Daoy (cell line): ENCODE results near the gene ZNF580. TPM values are rescaled to one million over a fixed set of nuclear protein-coding genes. Genes with fewer than 3 reads are reported as not detected.

Source experiments
- DNase-seq: peaks from one replicate; pipeline ENCODE4 v3.0.0-alpha.2; 2015; ENCODE audit warnings: low read depth
- total RNA-seq: library from RNA; depleted of rRNA; stranded (reverse); fragments of >200 nt; shearing (Covaris generic); gene quantifications from 2 replicates; pipeline ENCODE4 v1.2.3, GENCODE V29; 2014

The ZNF580 gene
- total RNA-seq, 1 experiment from 2014 or later = 1.8 TPM

- no peak for DNase-seq
These were observed 20.2 kb downstream of the ZNF580 start for GRCh38 chr19:55660991-55661390.

- DNase-seq = no peak
These were observed 21.0 kb downstream of the ZNF580 start for GRCh38 chr19:55661826-55662225.

- DNase-seq = no peak
These were observed 23.2 kb downstream of the ZNF580 start for GRCh38 chr19:55663846-55664536.

DNA sequence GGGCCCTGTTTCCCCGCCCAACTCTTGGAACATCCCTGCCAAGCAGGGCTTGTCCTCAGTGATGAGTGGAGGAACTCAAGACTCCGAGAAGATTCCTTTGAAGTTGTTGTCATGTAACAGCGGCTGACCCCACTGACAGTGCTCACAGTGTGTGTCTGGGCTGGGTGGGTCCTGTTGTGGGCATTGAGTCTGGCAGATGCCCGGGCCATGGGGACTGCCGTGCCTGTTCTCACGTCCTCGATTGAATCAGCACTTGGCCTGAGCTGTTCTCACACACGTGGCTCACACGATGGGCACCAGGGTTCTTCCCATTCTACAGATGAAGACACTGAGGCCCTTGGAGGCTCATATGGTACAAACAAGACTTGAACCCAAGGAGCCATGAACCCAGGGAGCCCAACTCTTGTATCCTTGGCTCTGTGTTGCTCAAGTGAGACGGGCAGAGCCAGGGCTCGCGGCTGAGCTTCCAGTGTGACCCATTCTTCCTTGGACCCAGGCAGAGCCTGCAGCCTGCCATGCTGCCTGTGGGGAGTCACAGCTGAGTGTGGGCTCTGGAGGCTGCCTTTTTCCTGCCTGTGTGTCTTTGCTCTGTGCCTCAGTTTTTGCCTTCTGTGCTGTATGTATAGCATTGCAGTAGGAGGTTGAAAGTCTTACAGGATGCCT is 25.7 kb downstream of the ZNF580 start:
- no peak for DNase-seq

- no peak for DNase-seq
These were observed 26.2 kb downstream of the ZNF580 start for GRCh38 chr19:55667006-55667381.

GRCh38 chr19:55667511-55667910 is 26.7 kb downstream of the ZNF580 start:
- DNase-seq = no peak

DNA sequence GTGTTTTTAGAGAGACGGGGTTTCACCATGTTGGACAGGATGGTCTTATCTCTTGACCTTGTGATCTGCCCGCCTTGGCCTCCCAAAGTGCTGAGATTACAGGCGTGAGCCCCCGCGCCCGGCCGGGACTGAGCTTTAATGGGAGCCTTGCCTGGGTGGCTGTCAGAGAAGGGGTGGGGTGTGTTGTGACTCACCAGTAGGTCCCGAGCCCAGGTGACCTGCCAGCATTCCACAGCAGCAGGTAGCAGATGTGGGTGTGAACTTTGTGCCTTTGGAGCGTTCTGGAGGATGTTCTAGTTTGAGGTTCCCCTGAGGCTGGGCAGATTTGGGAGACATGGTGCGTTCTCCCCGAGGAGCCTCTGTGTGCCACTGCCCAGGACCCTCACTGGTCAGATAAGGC is 27.2 kb downstream of the ZNF580 start:
- no peak for DNase-seq

GRCh38 chr19:55668603-55669348 is 28.0 kb downstream of the ZNF580 start:
- DNase-seq = no peak

DNA sequence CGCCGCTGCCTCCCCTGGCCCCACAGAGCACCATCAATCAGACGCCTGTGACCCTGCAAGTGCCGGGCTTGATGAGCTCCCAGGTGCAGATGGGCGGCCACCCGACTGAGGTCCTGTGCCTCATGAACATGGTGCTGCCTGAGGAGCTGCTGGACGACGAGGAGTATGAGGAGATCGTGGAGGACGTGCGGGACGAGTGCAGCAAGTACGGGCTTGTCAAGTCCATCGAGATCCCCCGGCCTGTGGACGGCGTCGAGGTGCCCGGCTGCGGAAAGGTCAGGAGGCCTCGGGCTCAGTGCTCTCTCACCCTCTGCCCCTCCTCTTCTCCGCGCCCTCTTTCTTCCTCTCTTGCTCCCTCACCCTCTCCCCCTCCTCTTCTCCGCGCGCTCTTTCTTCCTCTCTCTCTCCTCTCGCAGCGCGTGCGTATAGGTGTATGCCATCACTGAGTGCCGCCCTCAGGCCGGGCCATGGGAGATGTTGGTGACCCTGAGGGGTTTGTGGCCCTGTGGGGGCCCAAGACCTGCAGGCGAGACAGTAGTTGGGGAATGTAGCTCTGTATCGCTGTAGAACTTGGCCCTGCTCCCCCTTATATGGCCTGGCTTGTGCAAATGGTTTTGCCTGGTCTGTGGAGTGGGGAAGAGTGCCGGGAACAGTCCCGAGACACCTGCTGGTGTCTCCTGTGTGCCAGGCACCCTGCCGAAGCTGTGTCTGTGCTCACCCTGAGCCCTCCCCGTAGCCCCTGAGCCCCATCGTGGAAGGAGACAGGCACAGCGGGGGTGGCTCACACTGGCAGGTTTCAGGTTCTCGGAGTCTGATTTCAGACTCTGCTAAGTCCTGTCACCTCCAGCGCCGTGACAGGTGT is 28.8 kb downstream of the ZNF580 start:
- DNase-seq = no peak

GRCh38 chr19:55670280-55671053 is 29.7 kb downstream of the ZNF580 start:
- peak; percentile 63 for DNase-seq

DNA sequence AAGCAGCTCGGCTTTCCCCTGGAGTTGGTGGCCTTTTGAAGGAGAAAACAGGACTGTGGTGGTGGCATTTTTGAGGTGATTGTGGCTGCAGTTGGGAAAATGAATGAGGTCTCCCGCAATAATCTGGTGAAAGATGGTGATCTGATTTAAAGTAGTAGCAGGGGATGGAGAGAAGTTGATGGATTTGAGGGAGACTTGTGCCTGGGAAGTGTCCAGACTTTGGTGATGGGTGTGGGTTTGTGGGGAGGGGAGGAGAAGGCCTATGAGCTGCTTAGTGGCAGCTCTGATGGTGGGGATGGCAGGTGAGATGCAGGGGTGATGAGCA is 30.2 kb downstream of the ZNF580 start:
- DNase-seq = no peak

- DNase-seq = no peak
These were observed 31.6 kb downstream of the ZNF580 start for GRCh38 chr19:55672418-55672817.

GRCh38 chr19:55673465-55673864 is 32.7 kb downstream of the ZNF580 start:
- no peak for DNase-seq

DNA sequence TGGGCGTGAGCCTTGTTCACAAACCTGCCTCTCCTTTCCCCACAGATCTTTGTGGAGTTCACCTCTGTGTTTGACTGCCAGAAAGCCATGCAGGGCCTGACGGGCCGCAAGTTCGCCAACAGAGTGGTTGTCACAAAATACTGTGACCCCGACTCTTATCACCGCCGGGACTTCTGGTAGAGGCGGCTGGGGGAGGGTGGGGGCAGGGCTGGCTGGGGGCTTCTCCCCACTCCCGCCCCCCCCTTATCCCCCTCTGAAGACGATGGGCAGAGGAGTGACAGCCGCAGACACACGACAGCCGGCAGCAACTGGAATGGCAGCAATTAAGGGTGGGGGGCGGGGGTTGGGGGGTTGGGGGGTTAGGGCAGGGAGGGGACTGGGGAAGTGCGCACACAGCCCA is 33.1 kb downstream of the ZNF580 start:
- no peak for DNase-seq

GRCh38 chr19:55674459-55674840 is 33.6 kb downstream of the ZNF580 start:
- DNase-seq = no peak

DNA sequence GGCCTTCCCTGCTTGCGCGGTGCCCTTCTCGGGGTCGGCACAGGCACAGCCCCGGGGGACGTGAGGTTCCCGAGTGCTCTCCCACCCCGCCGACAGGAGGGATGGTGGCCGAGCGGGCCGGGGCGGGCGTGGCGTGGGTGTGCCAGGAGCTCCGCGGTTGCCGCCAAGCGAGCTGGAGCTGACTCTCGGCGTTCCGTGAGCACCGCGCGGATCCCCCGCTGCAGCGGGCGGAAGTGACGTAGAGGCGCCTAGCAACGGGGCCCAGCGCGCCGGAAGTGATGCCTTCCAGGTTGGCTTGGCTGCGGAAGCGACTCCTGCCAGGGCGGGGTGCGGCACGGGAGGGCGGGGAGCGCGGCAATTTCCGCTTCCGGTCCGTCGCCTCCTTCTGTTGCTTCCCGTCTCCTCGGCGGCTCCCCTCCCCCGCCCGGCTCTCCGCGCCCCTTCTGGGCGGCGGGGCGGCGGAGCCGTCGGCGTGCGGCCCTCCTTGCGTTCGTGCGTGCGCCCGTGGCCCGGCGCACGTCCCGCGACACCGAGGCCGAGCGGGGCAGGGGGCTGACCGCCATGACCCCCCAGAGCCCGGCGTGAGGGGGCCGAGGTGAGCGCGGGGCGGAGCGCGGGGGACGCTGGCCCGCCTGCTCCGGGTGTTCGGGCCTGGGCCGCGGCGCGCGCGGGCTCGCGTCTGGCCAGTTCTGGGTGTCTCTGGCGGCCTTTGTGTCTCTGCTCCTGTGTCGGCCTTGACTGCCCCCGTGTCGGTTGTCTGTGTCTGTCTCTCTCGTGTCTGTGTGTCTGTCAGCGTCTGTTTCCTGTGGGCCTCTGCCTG is 34.2 kb downstream of the ZNF580 start, which contains the start of gene EPN1:
EPN1 (plus strand) TSS at position 386 of the 820 bp plus-strand sequence. CDS start 3,402 bp downstream, outside the sequence.
- peak; percentile 99 for DNase-seq

DNA sequence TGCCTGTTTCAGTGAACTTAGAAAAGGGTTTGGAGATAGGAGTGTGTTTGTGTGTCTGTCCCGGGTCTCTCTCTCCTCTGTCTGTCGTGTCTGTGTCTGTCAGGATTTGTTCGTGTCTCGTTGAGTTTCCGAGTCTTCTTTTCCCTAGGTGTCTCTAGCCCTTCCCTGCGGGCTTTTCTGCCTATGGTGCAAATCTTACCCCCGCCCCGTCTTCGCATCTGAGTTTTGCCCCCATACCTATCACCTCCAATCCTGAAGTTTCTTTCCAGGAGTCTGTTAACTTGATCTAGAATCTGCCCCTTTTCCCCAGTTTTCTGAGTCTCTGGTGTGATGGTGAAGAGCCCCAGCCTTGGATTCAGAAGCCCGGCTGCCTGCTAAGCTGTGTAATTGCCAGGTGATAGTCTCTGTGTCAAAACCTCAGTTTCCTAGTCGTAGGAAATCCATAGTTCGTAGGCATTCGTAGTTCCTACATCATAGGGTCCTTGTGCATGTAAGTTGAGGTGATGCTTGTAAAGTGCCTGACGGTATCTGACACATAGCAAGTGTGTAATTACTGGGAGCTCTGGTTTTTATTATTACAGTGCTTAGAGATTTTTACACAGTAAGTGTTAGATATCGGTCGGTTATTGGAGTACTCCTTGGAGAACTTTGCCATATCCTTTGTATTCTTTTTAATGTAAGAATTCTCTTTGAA is 35.0 kb downstream of the ZNF580 start:
- DNase-seq = no peak

DNA sequence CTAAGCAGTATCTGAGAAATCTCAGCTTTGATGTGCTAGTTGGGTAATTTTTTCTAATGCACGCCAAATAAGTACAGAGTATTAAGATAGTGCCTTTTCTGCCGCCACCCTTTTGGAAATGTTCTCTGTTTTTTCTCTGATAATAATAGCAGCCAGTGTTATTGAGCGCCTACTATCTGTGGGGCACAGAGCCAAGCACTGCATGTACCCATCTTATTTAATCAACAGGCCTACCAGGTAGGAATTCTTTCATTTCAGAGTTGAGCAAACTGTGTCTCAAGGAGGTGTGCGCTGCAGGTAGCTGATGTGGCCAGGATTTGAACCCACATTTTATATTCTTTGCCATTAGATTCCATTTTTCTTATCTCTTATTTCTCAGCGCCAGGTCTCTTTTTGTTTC is 35.6 kb downstream of the ZNF580 start:
- DNase-seq = peak; percentile 38

DNA sequence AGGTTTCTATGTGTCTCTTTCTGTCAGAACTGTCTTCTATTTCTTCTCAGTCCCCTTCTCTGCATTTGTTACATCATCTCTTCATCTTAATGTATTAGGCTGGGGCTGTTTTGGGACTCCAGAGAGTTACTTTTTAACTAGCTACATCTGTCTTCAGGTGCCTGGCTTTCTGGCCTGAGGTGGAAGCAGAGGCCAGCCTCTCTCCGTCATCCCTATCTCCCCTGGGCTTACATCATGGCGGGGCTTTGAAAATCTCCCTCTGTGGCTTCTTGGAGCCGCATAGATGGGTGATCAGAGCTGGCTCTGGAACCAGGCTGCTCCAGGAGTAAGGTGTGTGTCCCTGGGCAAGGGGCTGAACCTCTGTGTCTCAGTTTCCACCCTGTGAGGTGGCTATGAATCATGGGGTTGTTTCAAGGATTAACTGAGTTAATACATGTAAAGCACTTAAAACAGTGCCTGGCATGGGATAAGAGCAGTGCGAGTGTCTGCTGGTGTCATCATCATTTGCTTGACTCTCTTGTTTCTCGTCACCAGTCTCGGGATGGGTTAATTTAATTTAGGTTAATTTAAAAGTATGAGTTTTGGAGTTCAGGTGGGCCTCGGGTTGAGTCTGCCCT is 36.2 kb downstream of the ZNF580 start:
- no peak for DNase-seq
